CD14-positive monocyte (primary cell): Measurements from ENCODE around the gene JADE1. TPM values are rescaled to one million over a fixed set of nuclear protein-coding genes. Genes with fewer than 3 reads are reported as not detected.

Experiments
- DNase-seq, 3 donors: peaks; one replicate each; pipeline ENCODE4 v3.0.0-alpha.2; 2011 to 2022
- H2AFZ ChIP-seq: 2 replicates; pipeline ENCODE4 v1.6.0; 2012; ENCODE audit warnings: mild to moderate bottlenecking, low read depth, low read length, inconsistent platforms; ENCODE audit not compliant: insufficient read depth, poor library complexity, severe bottlenecking
- H3K27ac ChIP-seq, 2 donors: 1 replicate in 1 of 2; 2 replicates in 1 of 2; pipeline ENCODE4 v1.5.1; 2012 to 2013; ENCODE audit warnings: low read length in 2 of 2, control low read depth in 1 of 2, inconsistent platforms in 1 of 2, low read depth in 1 of 2, mild to moderate bottlenecking in 1 of 2
- H3K27me3 ChIP-seq, 2 donors: one replicate each; pipeline versions ENCODE4 v1.6.0 to v1.6.1; 2011 to 2013; ENCODE audit warnings: low read length in 2 of 2; ENCODE audit not compliant: control insufficient read depth in 2 of 2, insufficient read depth in 2 of 2
- H3K36me3 ChIP-seq, 2 donors: replicated peaks in 1 of 2; 1 replicate in 1 of 2; 2 replicates in 1 of 2; pipeline versions ENCODE4 v1.5.1 to v1.6.1; 2012 to 2013; ENCODE audit warnings: low read length in 2 of 2, control low read depth in 1 of 2, inconsistent platforms in 1 of 2, mild to moderate bottlenecking in 1 of 2; ENCODE audit not compliant: insufficient read depth in 2 of 2, control insufficient read depth in 1 of 2
- H3K4me1 ChIP-seq, 2 donors: 1 replicate in 1 of 2; 2 replicates in 1 of 2; pipeline versions ENCODE4 v1.5.1 to v1.6.1; 2012 to 2013; ENCODE audit warnings: low read length in 2 of 2, control low read depth in 1 of 2, inconsistent platforms in 1 of 2, mild to moderate bottlenecking in 1 of 2, moderate library complexity in 1 of 2; ENCODE audit not compliant: insufficient read depth in 2 of 2, control insufficient read depth in 1 of 2
- H3K4me2 ChIP-seq: replicated peaks from 2 replicates; pipeline ENCODE3; 2012; ENCODE audit warnings: low read length, moderate library complexity, mild to moderate bottlenecking; ENCODE audit not compliant: poor library complexity, severe bottlenecking; ENCODE audit errors: extremely low read depth
- H3K4me3 ChIP-seq, 3 experiments: fragments of 200-600 bp in 1 of 3; sonication (generic) in 1 of 3; replicated peaks in 1 of 3; 1 replicate in 2 of 3; 2 replicates in 1 of 3; pipeline ENCODE4 v1.5.1; 2011 to 2013; ENCODE audit warnings: low read length in 3 of 3, mild to moderate bottlenecking in 3 of 3, control low read depth in 2 of 3, low read depth in 2 of 3, inconsistent platforms in 1 of 3, moderate library complexity in 1 of 3
- H3K79me2 ChIP-seq: 2 replicates; pipeline ENCODE4 v1.6.0; 2012; ENCODE audit warnings: mild to moderate bottlenecking, control low read depth, inconsistent platforms, low read length, moderate library complexity; ENCODE audit not compliant: insufficient read depth
- H3K9ac ChIP-seq: 2 replicates; pipeline ENCODE4 v1.6.0; 2017; ENCODE audit warnings: low read length, mild to moderate bottlenecking; ENCODE audit not compliant: insufficient read depth, poor library complexity, severe bottlenecking
- H3K9me3 ChIP-seq, 2 donors: replicated peaks in 1 of 2; 1 replicate in 1 of 2; 2 replicates in 1 of 2; pipeline versions ENCODE4 v1.5.1 to v1.6.1; 2012 to 2013; ENCODE audit warnings: low read length in 2 of 2, control low read depth in 1 of 2; ENCODE audit not compliant: control insufficient read depth in 1 of 2, insufficient read depth in 1 of 2
- H4K20me1 ChIP-seq: 2 replicates; pipeline ENCODE4 v1.6.0; 2012; ENCODE audit warnings: mild to moderate bottlenecking, low read length, control low read depth, moderate library complexity; ENCODE audit not compliant: insufficient read depth
- H3K27ac Mint-ChIP-seq, 7 donors: one replicate each; pipeline ENCODE4 v1.8.0; 2020; ENCODE audit warnings: mild to moderate bottlenecking in 7 of 7, mixed read lengths in 7 of 7, moderate library complexity in 6 of 7, inconsistent platforms in 2 of 7
- H3K27me3 Mint-ChIP-seq, 3 donors: one replicate each; pipeline ENCODE4 v1.8.0; 2021 to 2022; ENCODE audit warnings: low read depth in 3 of 3, mild to moderate bottlenecking in 3 of 3, mixed read lengths in 3 of 3, moderate library complexity in 3 of 3, inconsistent platforms in 1 of 3
- H3K36me3 Mint-ChIP-seq, 2 donors: one replicate each; pipeline ENCODE4 v1.8.0; 2020; ENCODE audit warnings: mixed read lengths in 2 of 2, inconsistent platforms in 1 of 2, mild to moderate bottlenecking in 1 of 2
- H3K4me1 Mint-ChIP-seq: one replicate; pipeline ENCODE4 v1.8.0; 2020; ENCODE audit warnings: mild to moderate bottlenecking, mixed read lengths
- H3K4me3 Mint-ChIP-seq, 2 donors: one replicate each; pipeline ENCODE4 v1.8.0; 2020; ENCODE audit warnings: mild to moderate bottlenecking in 2 of 2, mixed read lengths in 2 of 2, moderate library complexity in 1 of 2
- H3K9me3 Mint-ChIP-seq, 7 donors: one replicate each; pipeline ENCODE4 v1.8.0; 2020 to 2022; ENCODE audit warnings: mixed read lengths in 7 of 7, mild to moderate bottlenecking in 6 of 7, moderate library complexity in 6 of 7, inconsistent platforms in 2 of 7
- WGBS: methylation state at CpG from one replicate; pipeline ENCODE4 v1.1.5; 2013; ENCODE audit warnings: missing lambda C conversion rate; ENCODE audit not compliant: insufficient coverage; 5-methylcytosine and 5-hydroxymethylcytosine counted together
- intact Hi-C, 2 donors: fragments of 100-400 bp; cut with micrococcal nuclease; formaldehyde crosslinking; loops; one replicate each; pipeline versions ENCODE4 v1.15.0 to v1.15.1; 2023
- polyA plus RNA-seq, 3 donors: library from polyadenylated mRNA; depleted of rRNA in 1 of 3; unstranded in 2 of 3; stranded (reverse) in 1 of 3; fragments of 300-500 nt in 2 of 3; fragments of >200 nt in 1 of 3; fragmentation: Illumina TruSeq in 2 of 3; gene quantifications; 1 replicate in 2 of 3; 2 replicates in 1 of 3; pipeline ENCODE4 v1.2.3, GENCODE V29; 2012 to 2021
- TF ChIP-seq, protein P1 (sequence below): fragments of 200-600 bp; IDR thresholded peaks from one replicate; pipeline ENCODE4 v1.8.0; 2022; ENCODE audit warnings: antibody characterized with exemption, mild to moderate bottlenecking

Gene JADE1
- polyA plus RNA-seq, 3 donors: 7.3 to 12.8 (median 12.3) TPM

DNA sequence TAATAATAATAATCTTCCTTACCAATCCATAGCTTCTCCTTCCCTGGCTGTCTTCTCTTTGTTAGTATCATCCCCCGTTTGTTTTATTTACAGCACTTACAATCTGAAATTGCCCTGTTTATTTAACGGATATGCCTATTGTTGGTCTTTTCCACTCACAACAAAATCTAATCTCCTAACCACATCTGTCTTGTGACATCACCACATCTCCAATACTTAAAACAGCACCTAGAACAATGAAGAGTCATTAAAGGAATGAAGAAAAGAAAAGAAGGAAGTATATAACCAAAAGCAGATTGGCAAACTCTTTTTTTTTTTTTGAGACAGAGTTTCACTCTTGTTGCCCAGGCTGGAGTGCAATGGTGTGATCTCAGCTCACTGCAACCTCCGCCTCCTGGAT lies 38.7 kb upstream of the JADE1 start:
- no peak overlapping the region for H3K27ac Mint-ChIP-seq
- TF ChIP-seq, protein P1, sequence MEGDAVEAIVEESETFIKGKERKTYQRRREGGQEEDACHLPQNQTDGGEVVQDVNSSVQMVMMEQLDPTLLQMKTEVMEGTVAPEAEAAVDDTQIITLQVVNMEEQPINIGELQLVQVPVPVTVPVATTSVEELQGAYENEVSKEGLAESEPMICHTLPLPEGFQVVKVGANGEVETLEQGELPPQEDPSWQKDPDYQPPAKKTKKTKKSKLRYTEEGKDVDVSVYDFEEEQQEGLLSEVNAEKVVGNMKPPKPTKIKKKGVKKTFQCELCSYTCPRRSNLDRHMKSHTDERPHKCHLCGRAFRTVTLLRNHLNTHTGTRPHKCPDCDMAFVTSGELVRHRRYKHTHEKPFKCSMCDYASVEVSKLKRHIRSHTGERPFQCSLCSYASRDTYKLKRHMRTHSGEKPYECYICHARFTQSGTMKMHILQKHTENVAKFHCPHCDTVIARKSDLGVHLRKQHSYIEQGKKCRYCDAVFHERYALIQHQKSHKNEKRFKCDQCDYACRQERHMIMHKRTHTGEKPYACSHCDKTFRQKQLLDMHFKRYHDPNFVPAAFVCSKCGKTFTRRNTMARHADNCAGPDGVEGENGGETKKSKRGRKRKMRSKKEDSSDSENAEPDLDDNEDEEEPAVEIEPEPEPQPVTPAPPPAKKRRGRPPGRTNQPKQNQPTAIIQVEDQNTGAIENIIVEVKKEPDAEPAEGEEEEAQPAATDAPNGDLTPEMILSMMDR: no peak
- H3K9me3 ChIP-seq: no peaks in the 10 kb centered on the region
- no peaks in the 10 kb centered on the region for H3K36me3 ChIP-seq
- H3K27ac ChIP-seq: no peak overlapping the region
- peaks cover 0 to 1% (median 1%) of the 10 kb centered on the region in 3 donors for H3K27me3 Mint-ChIP-seq
- H3K36me3 Mint-ChIP-seq: no peaks in the 10 kb centered on the region
- H2AFZ ChIP-seq: no peak overlapping the region
- peaks cover 0 to 4% (median 0%) of the 10 kb centered on the region in 7 donors for H3K9me3 Mint-ChIP-seq
- no peaks in the 10 kb centered on the region for H3K79me2 ChIP-seq
- DNase-seq: no peak
- no peaks in the 10 kb centered on the region for H3K4me1 Mint-ChIP-seq
- intact Hi-C loops: no loop called here
- 100% methylated on average over 1 of the region's 3 CpGs for WGBS
- H3K4me3 ChIP-seq: no peak overlapping the region
- H3K27me3 ChIP-seq: no peaks in the 10 kb centered on the region
- no peaks in the 10 kb centered on the region for H3K4me1 ChIP-seq
- no peak overlapping the region for H3K4me2 ChIP-seq
- H3K9ac ChIP-seq: no peak overlapping the region
- H3K4me3 Mint-ChIP-seq: no peak overlapping the region
- no peaks in the 10 kb centered on the region for H4K20me1 ChIP-seq

DNA sequence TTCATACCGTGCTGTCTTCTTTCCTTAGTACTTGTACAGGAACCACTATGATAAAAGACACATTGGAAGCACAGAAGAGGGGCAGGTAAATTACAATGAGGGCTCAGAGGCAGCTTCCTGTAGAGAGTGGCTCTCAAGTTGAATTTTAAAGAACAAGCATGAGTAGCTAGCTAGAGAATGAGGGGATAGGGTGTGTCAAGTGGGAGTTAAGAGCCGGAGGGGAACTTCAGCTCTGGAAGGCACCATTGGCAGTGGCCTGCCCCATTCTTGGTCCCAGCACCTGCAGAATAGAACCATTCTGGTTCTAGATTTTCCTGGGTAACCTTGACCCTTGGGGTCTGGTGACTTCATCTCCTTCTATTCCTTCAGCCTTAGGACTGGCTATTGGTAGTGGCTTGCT lies 34.0 kb upstream of the JADE1 start:
- TF ChIP-seq, protein P1: no peak
- Mint-ChIP-seq H3K9me3 (peaks cover 0 to 2% (median 0%) of the 10 kb centered on the region in 7 donors), H3K4me3 (no peak overlapping the region), H3K27ac (no peak overlapping the region), H3K36me3 (no peaks in the 10 kb centered on the region), H3K4me1 (no peaks in the 10 kb centered on the region), H3K27me3 (no peaks in the 10 kb centered on the region)
- DNase-seq: no peak
- H3K9ac ChIP-seq: no peak overlapping the region
- no peaks in the 10 kb centered on the region for H4K20me1 ChIP-seq
- no peaks in the 10 kb centered on the region for H3K36me3 ChIP-seq
- no peaks in the 10 kb centered on the region for H3K79me2 ChIP-seq
- H3K9me3 ChIP-seq: no peaks in the 10 kb centered on the region
- H3K4me2 ChIP-seq: no peak overlapping the region
- WGBS: 71% methylated on average over 1 of the region's 2 CpGs
- H3K27me3 ChIP-seq: no peaks in the 10 kb centered on the region
- no peak overlapping the region for H3K4me3 ChIP-seq
- intact Hi-C loops: no loop called here
- no peaks in the 10 kb centered on the region for H3K4me1 ChIP-seq
- H3K27ac ChIP-seq: no peak overlapping the region
- H2AFZ ChIP-seq: no peak overlapping the region
